Fibroblast of upper back skin (primary cell): Measurements from ENCODE around the gene LGALS3BP.
A peak's percentile ranks its signal among the peaks of the same experiment; 100 is the strongest.

Source experiments
- DNase-seq: peaks from one replicate; pipeline ENCODE4 v3.0.0-alpha.2; 2013

Gene LGALS3BP

DNA sequence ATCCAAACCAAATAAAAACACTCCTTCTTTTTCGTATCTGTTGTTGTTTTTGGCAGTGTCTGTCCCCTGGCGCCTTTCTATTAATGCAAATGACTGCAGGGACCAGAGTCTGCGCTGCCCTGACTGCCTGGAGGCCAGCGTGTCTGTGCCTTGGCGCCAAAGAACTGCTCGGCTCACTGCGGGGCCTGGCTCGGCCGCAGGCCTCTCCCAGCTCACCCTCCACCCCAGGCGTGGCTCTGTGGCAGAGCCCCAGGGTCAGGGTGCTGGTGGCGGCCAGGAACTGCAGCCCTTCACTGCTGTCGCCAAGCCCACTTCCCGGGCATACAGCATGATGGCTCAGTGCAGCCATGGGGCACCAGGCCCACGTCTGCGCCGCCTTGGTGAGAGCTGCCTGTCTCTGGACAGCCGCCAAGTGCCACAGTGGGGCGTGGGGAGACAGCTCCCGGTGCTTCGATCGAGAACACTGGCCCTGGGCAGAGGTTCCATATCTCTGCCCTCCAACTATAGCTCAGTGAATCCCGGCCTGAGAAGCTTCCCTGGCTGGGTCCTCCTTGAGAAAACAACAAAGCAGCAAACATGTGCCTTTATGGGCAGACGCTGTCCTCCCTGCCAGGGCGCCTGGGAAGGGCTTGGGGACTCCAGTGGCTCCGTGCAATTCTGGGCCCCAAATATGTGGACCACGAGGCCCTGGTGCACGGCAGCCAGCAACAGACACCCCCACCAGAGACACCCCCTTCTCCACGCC lies 18.8 kb upstream of the LGALS3BP start:
- DNase-seq = no peak

DNA sequence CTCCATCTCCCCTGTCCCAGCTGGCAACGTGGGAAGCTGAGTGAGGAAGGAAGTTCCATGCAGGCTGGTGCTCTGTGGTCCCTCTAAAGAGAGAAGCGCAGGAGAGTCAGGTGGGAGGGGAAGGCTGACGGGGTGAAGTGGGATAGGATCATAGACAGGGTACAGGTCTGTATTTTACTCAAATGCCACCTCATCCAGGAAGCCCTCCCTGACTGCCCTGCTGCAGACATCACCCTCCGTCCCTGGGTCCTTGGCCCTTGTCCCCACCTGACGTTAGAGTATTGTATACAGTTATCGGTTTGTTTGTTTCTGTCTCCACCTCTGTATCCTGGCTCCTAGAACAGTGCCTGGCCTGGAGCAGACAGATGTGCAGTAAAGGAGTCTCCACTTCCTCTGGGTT lies 18.2 kb upstream of the LGALS3BP start:
- DNase-seq = no peak

DNA sequence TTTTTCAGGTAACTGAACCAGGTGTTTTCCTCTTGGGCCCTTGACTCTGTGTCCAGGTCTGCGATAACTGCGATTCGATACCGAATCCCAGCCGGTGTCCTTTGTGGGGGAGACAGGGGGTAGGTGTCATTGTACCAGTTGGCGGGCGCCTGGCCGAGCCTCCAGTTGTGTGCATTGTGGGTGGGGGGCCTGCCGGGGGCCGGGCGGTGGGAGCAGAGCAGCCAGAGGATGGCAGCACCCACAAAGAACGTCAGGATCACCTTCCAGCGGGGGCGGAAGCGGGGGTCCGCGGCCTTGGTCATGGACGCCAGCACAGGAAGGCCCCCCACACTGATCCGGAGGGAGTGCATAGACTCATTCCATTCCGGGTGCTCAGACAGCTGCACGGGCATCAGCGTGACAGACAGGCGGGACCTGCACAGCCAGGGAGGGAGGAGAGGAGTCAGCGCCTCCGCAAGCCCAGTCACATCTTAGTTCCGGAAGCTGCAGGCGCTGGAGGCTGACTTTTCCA lies 17.6 kb upstream of the LGALS3BP start:
- no peak for DNase-seq

DNA sequence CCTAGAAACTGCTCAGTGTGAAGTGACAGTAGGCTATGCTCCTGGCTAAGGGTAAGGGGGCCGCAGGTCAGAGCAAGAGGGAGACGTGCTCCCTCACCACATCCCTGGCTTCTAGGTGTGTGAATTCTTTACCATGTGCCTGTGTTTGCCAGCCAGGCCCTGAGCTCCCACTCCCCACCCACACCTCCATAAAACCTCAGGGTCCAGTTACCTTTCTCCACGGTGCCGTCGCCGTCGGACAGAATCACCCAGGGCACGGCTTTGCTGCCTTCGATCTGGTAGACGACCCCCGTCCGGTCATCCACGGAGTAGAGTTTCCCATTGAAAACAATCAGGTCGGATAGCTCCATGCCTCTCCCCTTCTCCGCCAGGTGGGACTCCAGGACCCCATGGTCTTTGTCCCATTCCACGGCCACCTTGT lies 17.1 kb upstream of the LGALS3BP start:
- no peak for DNase-seq

DNA sequence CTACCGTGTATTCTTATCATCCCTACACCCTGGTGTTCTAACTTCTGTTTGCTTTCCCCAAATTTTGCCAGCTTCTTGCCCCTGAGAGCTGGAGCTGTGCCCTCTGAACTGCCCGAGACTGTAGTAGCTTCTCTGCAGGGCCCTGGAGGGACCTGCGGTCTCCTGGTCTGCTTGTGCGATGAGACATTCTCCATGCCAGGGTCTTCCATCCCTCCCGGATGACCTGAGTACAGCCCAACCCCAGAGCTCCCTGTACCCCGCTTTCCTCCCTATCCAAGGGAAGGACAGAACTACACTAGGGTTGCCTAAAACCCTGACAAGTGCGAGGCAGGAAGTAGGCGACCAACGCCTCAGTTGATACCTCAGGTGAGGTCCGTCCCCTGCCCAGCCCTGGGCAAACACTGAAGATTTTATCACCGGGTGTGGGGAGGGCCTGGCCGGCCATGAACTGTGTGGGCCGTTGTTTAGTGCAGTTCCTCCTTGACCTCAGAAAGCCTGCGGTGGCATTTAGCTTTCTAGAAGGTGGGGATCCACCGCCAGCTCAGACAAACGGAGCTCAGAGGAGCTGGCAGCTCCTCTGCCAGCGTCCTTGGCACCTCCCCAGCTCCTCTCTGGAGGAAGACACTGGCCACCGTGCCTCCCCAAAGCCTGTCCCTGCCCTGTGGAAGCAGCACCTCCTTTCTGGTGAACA lies 16.2 kb upstream of the LGALS3BP start:
- no peak for DNase-seq

DNA sequence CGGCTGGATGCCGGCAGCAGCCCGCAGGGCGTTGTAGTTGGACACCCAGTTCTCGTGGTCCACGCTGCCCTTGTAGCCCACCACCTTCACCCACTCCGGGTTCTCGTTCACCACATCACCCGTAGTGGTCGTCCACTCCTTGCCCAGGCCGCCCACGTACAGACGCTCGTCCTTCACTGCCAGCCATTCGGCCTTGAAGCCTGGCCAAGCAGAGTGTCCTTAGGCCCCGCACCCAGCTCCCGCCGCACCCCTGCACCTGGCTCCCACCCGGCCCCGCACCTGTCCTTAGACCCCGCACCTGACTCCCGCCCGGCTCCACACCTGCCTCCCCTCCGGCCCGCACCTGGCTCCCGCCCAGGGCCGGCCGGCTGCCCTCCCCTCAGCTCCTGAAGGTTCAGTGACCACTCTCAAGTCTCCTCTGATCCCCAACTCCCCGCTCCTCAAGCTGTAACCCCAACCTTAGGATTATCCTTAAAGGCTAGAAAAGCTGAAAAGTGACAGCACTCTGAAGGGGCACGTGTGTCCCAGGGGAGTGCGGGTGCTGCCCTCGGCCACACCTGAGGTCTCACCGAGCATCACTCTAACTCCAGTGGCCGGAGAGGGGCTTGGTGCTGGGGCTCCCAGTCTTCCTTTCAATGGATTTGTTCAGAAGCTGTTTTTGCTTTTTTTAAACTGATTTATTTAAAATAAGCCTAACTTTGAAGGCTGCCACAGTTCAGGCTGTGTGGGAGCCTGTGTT lies 15.5 kb upstream of the LGALS3BP start:
- no peak for DNase-seq

DNA sequence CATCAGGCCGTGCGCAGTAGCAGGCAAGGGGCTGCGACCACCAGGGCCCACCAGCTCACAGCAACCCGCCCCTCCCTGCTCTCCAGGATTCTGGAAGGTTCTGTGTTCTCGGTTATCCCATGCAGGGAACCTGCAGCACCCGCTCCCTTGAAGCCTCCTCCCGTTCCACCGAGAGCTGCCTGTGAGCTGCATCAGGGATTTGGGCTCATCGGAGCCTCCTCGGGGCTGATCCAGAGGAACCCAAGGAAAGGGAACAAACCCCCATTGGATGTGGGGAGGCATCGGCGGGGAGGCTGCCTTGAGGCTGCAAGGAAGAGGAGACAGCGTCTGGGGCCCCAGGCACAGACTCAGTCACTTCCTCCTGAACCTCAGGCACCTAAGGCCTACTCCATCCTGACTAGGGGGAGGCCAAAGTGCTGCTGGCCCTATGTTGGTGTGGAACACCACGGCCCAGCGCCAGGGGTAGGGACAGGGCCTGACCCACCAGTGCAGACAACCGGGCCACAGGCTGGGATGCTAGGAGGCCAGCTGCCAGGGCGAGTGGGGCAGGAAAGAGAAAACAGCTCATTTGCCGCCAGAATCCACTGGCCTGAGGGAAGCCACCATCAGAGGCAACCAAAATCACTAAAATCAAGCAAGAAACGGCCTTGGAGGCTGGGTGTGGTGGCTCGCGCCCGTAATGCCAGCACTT lies 14.4 kb upstream of the LGALS3BP start:
- DNase-seq = no peak

DNA sequence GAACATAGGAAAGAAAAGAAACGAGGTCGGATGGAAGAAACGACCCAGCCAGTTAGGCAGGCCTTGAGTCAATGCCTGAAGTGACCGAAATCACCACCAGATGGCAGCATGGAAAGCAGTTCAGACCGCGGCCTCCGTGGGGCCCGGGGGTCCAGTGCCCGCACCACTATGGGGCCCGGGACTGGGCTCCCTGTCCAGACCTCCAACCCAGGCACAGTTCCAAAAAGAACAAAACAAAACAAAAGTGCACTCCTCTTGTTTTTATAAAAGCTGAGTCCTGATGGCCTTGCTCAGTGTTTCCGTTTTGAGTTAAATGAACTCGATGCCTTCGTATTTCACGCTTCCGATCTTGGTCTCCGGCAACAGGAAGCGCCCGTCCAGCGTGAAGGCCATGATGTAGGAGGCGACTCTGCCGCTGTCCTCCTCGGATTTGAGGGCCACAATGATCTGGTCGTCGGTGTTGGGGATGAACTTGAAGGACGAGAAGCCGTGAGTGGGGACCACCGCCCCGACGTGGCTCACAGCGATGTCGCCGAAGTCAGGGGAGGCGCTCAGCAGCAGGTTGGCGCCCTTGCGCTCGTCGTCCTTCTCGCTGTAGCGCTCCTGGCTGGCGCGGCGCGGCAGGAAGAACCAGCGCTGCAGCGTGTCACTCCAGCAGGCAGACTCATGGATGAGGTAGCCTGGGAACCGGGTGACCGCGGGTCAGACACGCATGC lies 13.7 kb upstream of the LGALS3BP start:
- DNase-seq = peak; percentile 30

DNA sequence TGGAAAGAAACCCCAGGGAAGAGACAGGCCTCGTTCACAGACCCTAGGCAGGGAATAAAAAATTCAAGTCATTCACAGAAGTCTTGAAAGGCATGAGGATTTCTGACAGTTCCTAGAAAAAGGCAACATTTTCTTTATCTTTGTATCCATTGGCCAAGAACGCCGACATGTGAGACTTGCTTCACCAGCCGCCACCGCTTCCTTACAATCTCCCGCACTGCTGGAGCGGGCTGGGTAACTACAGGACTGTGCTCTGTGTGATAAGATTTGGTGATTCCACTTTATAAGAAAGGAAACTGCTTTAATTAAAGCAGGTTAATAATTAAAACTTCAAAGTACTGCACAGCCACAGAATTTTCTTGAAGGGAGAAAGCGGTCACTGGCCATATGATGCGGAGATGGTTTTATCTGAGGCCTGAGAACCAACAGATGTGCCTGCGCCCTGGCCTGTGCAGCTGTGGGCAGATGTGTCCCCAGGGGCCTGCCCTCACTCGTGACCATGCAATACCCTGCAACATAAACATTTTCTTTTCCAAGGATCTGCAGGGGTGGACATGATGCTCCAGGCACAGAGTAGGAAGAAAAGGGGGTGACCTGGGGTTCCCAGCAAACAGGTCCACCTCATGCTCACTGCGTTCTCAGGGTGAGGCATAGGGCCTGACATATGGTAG lies 13.0 kb upstream of the LGALS3BP start:
- no peak for DNase-seq

DNA sequence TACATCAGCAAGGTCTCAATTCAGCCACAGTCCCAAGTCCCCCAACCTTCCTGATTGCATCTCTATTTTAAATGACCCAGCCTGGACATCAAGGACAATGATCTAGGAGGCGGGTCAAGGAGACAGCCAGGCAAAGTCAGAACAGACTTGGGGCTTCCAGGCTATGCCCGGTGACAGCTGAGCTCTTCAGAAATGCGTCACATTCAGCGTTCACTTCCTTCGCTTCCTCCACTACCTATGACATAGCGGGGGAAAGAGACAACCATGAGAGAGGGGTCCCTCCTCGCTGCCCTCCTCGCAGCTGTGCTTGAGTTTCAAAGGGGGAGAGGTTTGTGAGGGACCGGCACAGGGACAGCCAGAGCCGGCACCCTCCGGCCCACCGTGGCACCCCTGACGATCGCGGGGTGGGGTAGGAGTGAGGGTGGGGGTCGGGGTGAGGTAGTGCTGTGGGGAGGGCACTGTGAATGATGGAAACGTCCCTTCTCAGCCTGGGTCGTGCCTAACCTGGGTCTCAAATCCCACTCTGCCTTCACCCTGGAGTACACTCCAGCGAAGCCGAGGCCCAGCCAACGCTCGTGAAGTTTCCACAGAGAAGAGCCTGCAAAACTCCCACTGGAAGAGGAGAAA lies 12.3 kb upstream of the LGALS3BP start:
- DNase-seq = no peak

DNA sequence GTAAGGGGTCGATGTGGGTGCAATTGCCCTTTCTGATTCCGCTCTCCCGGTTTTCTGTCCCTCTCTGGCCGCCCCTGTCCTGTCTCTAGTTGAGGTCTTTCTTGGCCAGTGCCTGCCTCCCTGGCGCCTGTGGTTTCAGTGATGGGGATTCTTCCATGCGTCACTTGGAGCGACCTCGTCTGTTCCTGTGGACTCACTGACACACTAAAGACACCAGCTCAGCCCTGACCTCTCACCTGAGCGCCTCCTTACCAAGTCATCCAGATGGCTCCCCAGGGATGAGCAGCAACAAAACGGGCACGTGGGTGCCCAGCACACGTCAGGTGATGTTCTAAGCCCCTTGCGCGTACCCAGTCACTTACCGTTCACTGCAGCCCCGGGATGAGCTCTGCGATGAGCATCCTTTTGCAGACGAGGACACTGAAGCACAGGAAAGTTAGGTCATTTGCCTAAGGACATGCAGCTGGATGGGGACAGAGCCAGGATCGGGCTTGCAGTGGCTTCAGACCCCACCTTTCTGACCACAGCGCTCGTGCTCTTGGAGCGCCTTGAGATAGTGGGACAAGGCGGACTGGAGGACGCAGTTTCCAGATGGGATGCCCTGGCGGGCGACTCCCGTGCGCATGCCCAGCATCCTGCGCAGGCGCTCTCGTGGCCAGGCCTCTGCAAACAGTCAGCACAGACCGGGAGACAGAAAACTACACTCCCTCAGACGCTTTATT lies 11.5 kb upstream of the LGALS3BP start:
- no peak for DNase-seq

DNA sequence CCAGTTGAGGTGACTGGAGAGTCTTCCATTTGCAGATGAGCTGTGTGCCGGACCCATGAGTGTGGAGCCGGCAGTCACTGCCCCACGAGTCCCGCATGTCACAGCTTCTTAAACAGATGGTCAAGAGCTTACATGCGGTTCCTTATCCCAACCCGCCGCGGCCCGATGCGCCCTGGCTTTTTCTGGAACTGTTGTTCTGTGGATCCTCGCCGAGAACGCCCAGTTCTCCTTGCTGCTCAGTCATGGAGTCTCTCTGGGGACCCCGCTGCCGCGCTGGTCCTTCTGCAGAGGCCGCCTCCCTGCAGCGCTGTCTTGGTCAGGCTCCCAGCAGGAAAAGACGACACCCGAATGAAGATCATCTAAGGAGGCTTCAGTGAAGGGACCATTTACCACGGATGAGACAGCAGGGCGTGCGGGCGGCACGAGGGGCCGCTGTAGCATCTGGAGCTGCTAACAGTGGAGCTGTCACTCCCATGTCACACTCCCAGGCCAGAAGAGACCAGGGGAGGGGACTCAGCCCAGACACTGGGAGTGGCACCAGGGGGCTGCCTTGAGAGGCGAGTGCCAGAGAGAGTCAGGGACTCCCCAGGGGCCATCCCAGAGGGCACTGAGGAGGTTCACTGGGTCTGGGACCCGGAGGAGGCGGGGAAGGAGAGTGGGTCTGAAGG lies 10.8 kb upstream of the LGALS3BP start:
- DNase-seq = no peak

DNA sequence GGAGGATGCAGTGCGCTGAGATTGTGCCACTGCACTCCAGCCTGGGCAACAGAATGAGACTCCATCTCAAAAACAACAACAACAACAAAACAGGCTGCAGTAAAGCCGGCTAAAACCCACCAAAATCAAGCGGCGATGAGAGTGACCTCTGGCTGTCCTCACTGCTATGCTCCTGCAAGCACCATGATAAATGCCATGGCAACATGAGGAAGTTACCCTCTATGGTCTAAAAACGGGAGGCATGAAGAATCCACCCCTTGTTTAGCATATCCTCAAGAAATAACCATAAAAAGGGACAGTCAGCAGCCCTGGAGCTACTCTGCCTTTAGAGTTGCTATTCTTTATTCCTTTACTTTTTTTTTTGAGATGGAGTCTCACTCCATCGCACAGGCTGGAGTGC lies 8.4 kb upstream of the LGALS3BP start:
- DNase-seq = no peak

DNA sequence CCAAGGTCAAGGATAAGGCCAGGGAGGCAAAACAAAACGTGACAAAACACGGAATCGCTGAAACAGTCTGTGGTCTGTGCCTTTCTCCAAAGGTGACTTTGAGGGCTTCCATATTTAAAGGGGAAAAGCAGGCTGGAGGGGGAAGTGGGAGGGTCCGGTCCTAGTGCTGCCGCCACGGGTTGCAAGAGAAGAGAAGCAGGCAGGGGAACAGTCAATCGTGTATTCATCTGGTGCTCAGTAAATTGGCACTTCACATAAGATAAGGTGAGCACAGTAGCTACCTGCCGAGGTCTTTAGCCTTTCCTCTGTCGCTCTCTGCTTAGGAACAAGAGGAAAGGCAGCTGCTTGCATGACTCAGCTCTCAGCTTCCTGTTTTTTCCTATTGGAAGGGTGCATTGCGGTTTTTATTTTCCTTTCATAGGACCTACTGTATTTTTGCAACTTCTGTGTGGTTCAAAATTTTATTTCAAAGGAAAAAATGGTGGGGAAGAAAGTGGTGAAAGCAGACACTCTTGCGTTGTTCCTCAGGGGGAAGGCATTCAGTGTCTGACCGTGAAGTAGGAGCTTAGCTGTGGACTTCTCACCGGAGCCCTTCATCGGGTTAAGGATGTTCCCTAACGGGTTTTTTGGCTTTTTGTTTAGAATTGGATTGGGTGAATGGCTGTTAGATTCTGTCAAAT lies 7.1 kb upstream of the LGALS3BP start:
- peak; percentile 56 for DNase-seq

DNA sequence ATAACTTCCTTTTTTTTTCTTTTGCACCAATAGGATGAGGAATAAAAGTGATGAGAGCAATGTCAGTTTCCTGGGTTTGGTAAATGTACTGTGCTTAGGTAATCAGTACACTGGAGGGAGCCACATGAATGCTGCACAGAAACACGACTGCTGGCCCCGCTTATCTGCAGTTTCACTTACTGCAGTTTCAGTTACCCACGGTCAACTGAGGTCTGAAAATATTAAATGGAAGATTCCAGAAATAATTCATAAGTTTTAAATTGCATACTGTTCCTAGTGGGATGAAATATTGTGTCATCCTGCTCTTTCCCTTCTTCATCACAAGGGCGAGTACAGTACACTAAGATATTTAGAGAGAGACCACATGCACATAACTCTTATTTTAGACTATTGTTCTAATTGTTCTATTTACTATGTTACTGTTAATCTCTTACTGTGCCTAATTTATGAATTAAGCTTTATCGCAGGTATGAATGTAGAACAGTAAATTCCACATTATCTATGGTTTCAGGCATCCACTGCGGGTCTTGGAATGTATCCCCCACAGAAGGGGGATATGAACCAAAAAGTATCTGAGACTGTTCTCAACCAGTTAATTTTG lies 6.4 kb upstream of the LGALS3BP start:
- peak; percentile 27 for DNase-seq

DNA sequence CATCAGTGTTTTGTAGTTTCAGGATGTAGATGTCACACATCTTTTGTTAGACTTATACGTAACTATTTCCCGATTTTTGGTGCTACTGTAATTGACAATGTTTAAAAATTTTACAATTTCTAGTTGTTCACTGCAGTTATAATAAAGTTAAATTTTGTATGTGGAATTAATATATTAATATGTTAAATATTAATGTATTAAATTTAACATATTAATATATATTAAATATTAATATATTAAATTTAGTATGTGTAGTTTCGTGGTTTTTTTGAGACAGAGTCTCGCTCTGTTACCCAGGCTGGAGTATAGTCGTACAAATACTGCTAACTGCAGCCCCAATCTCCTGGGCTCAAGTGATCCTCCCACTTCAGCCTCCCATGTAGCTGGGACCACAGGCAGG lies 5.7 kb upstream of the LGALS3BP start:
- no peak for DNase-seq

DNA sequence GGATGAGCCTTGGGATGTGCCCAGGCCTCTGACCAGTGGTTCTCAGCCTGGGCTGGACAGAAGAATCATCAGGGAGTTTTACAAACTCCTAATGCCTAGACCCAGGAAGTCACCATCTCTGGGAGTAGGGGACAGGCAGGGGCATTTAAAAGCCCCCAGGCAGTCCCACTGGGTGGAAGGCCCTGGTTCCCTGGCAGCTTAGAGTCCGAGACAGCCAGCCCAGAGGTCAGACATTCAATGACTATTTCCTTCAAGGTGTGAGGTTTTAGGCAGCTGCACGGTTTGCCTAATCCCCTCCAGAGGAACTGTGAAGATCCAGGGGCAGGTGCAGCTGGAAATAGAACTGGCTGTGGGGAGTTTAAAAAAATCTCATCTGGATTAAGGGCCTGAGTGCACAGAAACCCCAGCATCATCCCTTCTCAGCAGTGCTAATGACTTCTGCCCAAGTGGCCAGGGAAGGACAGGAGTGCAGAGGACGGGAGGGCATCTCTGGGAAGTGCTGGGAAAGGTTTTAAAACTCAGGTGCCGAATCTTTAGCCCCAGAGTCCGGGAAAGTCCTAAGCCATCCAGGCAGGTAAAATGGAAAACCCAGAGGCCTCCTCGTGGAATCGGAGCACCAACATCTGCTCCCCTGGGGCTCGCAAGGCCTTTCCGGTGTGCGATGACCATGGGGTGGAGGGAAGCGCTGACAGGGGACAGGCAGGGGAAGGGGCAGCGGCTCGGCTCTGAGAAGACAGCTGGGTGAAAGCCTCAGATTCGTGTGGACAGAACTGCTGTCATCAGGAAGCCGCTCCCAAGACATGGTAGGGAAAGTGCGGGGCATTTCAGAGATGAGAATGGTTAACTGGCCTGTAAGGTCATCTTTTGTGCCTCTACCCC lies 1.5 kb upstream of the LGALS3BP start:
- no peak for DNase-seq

DNA sequence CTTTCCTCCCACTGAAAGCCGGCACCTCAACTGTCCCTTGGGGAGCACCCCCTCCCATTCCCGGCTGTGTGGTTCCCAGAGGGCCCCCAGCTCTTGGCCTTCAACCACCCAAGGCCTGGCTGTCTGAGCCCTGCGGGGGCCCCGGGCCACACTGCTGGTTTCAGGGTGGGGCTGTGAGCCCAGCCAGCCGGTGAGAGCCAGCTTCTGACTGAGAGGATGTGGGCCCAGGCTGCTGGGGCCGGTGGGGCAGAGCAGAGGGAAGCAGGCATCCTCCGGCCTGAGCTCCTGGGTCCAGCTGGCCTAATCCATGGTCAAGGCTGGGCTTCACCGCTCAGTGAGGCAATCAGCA lies 875 bp upstream of the LGALS3BP start:
- no peak for DNase-seq
